Muscle of back (tissue), 11 donors: ENCODE results near the gene GMCL2. TPM values are rescaled to one million over a fixed set of nuclear protein-coding genes. Genes with fewer than 3 reads are reported as not detected.
A peak's percentile ranks its signal among the peaks of the same experiment; 100 is the strongest.

Source experiments
- DNase-seq, 3 donors: peaks; one replicate each; pipeline versions ENCODE4 v3.0.0 to v3.0.0-alpha.2; 2013
- polyA plus RNA-seq, 10 donors: library from polyadenylated mRNA; unstranded; fragments of 120-200 nt; gene quantifications; one replicate each; pipeline ENCODE4 v1.2.1, GENCODE V29; 2013; ENCODE audit not compliant: insufficient read length in 10 of 10

GMCL2 gene
- polyA plus RNA-seq, 10 donors = not detected

DNA sequence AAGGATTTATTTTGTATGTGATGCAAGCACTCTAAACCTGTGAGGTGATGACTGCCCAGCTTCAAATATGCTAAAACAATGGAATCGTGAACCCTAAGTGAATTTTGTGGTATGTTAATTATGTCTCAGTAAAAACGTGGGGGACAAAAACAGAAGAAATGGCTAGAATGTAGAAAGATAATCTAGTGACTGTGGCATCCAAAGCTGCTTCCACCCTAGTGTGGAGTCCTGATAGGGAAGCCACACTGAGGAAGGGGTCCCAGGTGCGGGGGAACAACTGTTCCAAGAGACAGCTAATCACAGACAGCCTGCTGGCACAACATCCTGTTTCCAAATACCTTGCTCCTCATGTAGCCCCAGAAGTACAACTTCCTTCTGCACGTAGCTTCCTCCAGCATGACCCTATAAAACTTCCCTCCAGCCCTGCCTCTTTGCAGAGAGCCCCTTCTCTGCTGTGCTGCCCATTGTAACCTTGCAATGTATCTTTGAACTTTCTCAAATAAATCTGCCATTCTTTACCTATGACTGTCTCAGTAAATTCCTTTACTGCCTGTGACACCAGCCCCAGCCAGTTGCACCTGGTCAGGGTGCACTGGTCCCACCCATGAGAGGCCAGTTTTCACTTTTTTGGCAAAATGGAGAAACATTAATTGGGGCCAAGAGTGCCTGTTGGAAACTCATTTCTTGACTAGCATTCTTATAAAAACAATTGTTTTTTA lies 4.9 kb downstream of the GMCL2 start:
- no peak for DNase-seq

DNA sequence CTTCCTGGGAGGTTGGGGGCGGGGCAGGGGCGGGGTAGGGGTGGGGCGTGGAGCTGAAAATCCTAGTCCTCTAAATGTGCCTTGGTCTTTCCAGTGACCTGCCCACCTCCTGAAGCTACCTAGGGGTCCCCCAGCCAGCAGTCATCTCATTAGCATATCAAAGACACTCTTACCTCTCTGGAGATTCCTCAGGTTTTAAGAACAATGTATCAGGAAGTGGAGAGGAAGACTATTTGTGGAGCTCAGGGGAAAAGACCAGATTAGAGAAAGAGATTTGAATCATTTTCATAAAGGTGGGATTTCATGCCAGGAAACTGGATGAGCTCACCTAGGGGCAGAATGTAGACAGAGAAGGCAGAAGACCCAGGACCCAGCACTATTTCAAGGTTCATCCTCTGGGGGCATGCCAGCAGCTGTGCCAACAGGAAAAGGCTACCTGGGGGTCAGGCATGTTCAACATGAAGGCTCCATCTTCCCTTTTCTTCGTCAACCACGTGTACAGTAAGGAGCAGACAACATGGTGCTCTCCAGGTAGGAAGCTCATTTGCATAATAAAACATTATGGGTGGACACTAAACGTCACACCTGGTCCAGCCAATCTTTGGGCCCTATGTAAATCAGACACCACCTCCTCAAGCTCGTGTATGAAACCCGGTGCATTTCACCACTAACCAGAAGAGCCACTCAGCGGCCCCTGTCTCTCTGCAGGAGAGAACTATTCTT lies 6.9 kb downstream of the GMCL2 start:
- DNase-seq = no peak

DNA sequence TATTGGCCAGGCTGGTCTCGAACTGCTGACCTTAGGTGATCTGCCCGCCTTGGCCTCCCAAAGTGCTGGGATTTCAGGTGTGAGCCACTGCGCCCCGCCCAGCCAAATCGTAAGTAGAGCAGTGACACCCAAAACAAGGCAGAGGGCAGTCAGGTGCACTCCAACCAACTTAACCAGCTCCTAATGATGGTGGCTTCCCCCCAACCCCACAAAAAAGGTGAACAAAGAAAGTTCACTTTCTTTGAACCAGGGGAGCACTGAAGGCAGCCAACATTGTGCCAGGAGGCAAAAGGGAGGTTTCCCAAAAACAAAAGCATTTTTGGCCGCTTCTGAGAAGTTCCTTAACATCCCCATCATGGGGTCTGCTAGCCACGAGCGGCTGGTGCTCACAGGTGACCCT lies 9.6 kb downstream of the GMCL2 start:
- no peak for DNase-seq

DNA sequence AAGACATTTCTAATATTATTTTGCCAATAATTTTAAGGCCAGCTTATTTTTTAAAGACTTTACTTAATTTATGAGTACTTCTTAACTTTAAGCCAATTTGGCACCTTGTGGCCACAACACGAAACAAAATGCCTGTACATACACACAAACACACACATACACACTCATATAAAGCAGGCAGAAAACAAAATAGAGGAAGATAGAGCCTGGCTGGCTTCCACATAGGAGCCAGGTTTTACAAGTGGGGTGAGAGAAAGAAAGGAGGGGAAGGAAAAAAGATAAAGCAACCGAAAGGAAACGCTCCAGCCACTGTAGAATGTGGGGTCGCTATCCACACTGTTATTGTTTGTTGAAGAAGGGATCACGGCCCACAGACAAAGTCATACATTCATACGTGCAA lies 10.4 kb downstream of the GMCL2 start:
- no peak for DNase-seq

DNA sequence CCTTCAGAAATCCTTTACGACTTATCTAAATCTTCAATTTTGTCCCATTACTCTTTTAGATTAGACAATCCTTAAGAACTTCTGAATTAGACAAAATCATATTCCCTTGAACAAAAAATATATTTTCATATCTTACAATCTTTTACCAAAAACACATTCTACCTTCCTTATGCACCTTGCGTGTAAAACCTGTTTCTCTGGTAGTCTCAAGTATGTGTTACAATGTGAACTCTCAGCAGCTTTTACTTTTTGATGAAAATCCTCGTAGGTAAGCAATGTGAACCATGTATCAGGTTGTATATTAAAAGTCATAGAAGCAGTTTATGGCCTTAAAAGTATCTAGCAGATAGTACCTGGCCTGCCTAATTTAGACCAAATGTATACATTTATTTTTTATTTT lies 12.7 kb downstream of the GMCL2 start:
- no peak for DNase-seq

DNA sequence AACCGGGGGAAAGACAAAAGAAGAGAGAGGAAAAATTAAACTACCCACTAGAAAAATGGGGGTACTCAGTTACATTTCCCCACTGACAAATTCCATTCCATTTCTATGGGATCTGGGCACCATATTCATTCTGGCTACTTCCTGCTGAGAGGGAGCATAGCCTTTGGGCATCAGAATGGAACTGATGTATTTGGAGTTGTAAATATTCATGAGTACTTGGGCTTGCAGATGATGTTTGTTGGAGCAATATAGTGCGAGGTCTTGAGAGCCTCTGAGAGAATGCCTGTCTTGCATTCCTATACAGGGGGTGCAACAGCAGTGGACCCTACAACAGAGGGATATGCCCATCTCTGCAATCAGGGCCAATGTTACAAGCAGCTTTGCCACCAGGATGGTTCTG lies 16.7 kb downstream of the GMCL2 start:
- no peak for DNase-seq

DNA sequence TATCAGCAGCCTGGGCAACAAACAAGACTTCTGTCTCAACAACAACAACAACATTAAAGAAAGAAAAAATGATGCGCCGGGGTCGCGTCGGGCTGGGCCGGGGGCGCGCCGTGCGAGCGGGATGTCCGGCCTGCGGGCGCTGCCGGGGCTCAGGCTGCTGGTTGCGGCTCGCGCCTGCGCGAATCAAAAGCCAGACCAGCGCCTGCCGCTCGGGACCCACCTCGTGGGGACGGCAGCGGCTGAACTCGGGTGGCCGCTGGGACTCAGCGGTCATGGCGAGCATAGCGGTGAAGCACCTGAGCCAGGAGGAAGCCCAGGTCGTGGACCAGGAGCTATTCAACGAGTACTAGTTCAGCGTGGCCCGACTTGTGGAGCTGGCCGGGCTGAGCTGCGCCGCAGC lies 21.6 kb downstream of the GMCL2 start:
- no peak for DNase-seq

DNA sequence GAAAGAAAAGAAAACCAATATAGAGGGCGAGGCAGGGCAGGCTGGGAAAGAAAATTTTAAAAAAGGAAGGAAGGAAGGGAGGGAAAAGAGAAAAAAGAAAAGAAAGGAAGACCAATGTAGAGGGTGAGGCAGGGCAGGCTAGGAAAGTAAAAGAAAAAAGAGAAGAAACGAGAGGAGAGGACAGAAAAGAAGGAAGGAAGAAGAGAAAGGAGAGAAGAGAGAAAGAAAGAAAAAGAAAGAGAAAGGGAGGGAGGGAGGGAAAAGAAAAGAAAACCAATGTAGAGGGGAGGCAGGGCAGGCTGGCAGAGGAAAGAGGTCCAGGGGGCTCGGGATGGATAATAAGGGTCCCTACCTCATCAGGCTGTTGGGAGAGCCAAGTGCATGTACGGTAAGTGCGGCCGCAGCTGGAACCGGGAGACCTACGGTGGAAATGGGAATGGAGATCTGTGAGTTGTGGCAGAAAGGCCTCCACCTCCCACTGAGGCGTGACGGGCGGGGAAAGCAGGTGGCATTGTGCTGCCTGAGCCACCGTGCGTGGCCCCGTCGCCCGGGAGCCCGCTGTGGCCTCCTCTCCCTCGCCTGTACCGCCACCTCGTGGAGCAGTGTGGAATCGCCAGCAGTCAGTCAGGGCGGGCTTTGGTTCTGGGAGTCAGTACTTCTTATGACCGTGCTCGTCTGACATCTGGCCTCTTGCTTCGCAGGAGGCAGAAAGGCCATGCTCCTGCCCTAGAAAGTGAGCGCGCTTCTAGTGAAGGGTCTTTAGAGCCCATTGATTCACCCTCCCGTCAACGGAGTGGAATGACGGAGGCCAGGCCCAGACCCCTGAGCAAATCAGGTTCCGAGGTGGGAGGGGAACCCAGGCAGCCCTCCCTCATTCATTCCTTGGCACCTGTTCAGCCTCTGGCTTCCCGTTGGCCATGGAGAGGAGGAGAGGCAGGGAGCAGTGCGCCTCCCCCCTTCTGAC lies 23.1 kb downstream of the GMCL2 start:
- peak; percentile 63 to 88 (median 78) for DNase-seq

DNA sequence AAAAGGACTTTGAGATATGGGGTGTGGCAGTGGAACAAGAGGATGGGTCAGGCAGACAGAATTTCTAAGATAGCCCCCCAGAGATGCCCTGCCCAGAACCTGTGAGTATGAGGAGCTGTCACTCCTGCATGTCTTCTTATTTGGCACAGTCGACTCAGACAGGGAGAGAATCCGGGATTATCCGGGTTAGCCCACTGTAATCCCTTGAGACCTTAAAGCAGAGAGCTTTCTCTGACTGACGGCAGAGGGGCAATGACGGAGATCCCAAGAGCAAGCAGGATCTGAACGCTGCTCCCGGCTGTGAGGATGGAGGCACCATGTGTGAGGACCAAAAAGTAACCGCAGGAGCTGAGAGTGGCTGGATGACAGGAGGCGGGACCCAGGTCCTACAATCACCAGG lies 24.7 kb downstream of the GMCL2 start:
- DNase-seq = no peak

DNA sequence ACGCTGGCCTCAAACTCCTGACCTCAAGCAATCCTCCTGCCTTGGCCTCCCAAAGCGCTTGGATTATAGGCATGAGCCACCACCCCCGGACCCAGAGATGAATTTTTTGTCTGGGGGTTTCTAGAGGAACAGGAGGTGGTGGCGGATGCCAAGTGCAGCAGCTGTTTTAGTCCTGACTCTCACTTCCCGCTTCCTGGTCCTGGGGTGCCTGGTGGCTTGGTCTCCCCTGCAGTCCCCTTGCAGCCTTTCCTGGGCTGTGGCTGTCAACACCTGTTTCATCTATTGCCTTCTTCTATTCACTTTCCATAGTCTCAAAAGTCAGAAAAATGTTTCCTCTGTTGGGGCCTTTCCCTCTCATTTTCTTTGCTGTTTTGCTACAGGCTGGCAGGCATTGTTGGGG lies 27.0 kb downstream of the GMCL2 start:
- no peak for DNase-seq

DNA sequence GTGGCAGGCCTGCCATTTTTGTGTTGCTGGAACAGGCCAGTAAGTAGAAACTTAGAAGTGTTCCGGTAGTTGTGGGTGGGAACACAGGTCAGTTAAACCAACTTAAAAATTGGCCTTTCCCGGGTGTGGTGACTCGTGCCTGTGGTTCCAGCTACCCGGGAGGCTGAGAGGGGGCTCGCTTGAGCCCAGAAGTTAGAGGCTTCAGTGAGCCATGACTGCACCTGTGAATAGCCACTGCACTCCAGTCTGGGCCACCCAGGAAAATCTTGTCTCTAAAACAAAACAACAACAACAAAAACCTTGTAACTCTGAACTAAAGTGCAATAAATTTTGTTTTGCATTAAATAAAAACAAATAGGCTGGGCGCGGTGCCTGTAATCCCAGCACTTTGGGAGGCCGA lies 32.1 kb downstream of the GMCL2 start:
- DNase-seq = no peak

DNA sequence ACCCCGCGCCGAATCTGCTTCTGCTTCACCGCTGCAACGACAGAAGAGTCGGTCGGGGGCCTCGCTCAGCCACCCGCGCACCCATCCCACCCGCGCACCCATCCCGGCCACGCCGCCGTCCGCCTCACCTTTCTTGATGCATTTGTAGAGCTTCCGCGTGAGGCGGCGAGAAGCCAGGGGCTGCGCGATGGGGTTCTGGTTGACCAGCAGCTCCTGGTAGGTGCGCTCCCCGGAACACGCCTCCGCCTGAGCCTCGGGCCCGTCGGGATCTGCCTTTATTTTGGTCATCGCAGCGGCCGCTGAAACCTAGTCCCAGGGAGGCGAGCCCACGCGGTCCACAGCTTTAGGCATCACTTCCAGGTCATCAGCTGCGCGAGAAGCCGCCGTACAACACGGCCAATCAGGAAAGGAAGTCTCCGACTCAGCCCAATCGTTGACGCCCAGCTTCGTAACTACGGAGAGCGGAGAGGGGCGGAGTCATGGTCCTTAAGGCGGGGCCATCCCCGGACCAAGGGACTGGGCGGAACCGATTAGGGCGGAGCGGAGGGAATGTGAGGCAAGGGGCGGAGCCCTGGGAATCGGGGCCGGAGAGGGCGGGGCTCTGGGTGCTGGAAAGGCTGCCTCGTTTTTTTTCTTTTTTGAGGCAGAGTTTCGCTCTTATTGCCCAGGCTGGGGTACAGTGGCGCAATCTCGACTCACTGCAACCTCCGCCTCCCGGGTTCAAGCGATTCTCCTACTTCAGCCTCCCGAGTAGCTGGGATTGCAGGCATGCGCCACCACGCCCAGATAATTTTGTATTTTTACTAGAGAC lies 33.4 kb downstream of the GMCL2 start, which contains the start of gene NHP2:
Gene NHP2 (minus strand): TSS at position 356 of the 811 bp plus-strand sequence. CDS start 68 bp downstream, at position 288.
- DNase-seq = peak; percentile 98 to 99 (median 99)

DNA sequence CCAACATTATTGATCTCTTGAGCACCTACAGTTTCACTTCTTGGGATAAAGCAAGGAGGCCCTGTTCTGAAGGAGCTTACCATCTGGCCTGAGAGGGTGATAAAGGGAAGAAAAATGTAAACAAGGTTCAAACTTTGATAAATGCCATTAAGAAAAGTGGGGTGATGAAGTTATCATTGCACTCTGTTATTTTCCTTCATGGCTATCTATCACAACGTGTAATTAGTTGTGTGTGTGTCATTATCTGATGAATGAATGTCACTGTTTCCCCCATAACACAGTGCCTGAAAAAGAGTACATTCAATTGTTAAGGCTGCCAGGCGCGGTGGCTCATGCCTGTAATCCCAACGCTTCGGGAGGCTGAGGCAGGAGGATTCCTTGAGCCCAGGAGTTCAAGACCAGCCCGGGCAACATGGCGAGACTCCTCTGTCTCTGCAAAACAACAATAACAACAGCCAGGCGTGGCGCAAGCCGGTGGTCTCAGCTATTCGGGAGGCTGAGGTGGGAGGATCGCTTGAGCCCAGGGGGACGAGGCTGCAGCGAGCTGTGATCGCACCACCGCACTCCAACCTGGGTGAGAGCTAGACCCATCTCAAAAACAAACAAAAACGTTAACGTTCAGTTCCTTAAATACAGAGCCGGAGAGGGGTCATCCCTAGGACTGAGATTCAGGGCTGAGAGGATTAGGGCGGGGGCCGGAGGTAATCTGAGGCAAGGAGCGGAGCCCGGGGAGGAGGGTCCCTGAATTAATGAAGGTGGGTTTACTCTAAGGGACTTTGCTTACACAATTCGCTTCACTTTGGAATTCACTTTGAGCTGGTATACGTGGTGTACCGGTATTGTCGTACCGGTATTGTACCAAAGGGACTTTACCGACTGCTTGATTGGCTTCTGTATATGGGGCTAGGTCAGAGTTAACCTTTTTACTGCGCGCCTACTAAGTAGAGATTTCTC lies 34.4 kb downstream of the GMCL2 start:
- DNase-seq = no peak

DNA sequence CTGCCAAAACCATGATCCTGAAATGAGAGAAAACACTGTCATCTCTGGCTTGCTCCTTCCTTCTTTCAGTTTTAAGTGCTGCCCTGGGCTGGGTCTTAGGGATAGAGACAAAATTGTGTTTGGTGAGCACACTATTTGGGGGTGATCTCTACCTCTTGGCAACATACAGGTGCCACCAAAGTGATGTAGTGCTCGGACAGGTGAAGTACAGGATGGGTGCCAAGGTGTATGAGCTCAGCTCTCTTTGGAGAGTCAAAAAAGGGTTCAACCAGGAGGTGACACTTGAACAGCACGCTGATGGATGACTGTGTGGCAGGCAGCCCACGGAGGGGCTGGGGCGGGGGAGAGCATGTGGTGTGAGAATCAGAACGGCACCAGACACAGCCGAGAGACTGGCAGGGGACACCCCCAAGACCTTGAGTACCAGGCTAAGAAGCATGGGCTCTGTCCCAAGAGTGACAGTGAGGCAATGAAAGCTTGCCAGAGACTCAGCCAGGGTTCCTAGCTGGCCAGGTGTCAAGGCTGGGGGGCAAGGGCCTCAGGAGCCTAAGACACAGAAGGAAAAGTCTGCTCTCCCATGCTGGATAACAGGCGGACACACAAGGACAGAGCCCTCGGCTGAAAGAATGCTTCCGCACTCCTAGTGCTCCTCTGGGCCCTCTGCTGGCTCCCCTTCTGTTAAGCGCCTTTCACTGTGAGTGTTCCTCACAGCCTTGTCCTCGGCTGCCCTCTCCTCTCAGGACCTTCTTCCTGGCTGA lies 36.0 kb downstream of the GMCL2 start:
- no peak for DNase-seq

DNA sequence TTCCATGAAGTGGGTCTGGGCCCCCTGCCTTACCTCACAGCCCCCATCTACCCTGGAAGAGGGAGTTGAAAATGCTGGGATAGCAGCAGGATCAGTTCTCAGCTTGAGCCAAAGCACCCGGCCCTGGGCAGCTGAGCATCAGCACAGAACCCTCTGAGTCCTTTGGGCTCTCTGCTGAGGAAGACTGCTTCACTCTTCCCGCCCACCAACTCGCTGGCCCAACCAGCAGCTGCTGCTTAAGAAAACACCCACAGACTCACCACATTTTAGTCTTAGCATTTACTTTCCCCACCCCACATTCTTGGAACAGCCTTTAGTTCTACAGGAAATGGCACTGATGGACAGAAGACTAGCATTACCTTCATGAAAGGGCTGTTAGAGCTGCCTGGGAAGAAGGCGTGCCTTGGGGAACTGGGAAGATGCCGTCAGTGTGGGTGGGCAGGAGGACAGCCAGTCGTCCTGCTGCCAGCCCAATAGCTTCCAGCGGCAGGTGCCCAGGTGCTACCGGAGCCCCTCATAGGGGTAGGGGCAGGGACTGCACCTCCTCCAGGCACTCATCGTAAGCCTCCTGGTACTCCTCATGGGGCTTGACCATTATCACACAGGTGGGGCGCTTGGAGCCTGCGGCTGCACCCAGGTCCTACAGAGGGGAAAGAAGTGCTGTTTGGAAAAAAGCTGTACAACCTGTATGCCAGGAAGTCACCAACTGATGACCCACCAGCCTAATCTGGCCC lies 37.8 kb downstream of the GMCL2 start:
- DNase-seq = no peak

DNA sequence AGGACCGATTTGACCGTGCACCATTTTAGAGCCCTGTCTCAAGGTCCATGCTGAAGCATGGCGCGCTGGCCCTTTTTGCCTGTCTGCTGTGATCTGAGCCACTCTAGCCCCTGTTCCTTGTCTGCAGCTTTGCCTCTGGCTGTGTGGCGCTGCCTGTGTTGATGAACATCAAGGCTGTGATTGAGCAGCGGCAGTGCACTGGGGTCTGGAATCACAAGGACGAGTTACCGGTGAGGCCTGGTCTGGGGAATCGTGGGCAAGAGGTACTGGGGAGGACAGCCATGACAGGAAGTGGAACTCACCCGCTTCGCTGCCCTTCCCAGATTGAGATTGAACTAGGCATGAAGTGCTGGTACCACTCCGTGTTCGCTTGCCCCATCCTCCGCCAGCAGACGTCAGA lies 39.8 kb downstream of the GMCL2 start:
- DNase-seq = no peak

DNA sequence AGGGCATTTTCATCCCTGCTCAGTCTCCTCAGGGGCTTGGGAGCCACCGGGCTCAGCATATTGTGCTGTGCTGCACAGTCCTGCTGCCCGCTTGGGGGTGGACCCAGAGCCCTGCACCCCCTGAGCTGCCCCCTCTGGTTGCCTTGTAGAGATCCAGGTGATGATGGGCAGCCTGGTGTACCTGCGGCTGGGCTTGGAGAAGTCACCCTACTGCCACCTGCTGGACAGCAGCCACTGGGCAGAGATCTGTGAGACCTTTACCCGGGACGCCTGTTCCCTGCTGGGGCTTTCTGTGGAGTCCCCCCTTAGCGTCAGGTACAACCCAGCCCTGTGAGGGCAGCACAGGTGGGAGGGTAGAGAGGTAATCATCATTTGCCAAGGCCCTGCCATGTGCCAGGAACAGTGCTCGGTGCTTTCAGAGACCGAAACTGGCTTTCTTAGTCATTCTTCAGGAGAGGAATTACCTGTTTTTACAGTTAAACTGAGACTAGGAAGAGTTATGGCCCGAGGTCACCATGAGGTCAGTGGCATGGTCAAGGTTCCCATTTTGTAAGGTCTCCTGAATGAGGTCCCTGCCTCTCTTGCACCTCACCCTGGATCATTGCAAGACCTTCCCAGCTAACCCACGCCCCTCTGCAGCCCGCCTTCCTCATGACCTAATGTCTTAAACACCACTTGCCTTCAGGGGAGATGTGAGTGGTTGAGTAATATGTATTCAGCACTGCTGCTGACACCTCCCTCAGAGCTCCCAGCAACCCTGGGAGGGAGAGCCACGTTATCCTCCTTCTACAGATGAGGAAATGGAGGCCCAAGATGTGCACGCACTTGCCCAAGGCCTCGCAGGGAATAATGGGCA lies 41.0 kb downstream of the GMCL2 start:
- DNase-seq = peak in 1 of 3 donors; percentile 57

DNA sequence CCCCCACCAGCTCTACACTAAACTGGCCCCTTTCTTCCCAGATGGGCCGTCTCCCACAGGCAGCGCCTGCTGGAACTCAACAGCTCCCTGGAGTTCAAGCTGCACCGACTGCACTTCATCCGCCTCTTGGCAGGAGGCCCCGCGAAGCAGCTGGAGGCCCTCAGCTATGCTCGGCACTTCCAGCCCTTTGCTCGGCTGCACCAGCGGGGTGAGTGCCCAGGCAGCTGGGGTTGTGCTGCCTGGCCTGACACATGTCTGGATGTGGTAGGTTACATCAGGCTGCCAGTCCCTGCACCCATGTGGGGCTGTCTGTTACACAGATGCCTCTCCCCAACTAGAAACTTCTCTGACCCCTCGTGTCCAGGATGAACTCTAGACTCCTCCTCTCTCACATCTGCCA lies 43.3 kb downstream of the GMCL2 start:
- peak; percentile 75 to 89 (median 79) for DNase-seq
